RWPE1 (cell line): ENCODE data around the gene RER1.

Experiments
- CTCF ChIA-PET: fragments of 350-600 bp; sonication (Branson Sonifier 250); formaldehyde crosslinking; extraction: SDS; loops from one replicate; lab custom pipeline; 2021; lab: Yijun Ruan, JAX
- POLR2A ChIA-PET: fragments of 400-600 bp; formaldehyde crosslinking; extraction: SDS; loops from one replicate; lab custom pipeline; 2020; ENCODE audit warnings: antibody characterized with exemption; ENCODE audit not compliant: low non-redundant PET; lab: Yijun Ruan, JAX
- DNase-seq: peaks from one replicate; pipeline ENCODE4 v3.0.0; 2012; ENCODE audit warnings: low spot score
- H3K27ac ChIP-seq: fragments of 450-650 bp; 2 replicates; pipeline ENCODE4 v1.5.1; 2017
- CTCF ChIP-seq: fragments of 450-650 bp; conservative IDR thresholded peaks from 2 replicates; pipeline ENCODE4 v1.5.1; 2017; ENCODE audit warnings: low read depth, mild to moderate bottlenecking

RER1 gene

GRCh38 chr1:2388004-2388913 is 3.4 kb upstream of the RER1 start:
- H3K27ac ChIP-seq: peak overlapping the region; percentile 83
- TF ChIP-seq CTCF: no peak
- no peak for DNase-seq
- POLR2A ChIA-PET: interaction anchor here (0.6 kb wide), 1 partner anchor 45 kb away, joined by 4 read pairs; no protein-coding TSS in a partner anchor
- CTCF ChIA-PET: interaction anchor here (0.7 to 1.6 kb wide), 4 partner anchors 173 to 252 kb away, joined by 3 to 7 read pairs (median 3); partner anchors contain the start of gene FAAP20

- H3K27ac ChIP-seq: peak overlapping the region; percentile 83
- CTCF ChIA-PET: interaction anchor here (0.6 to 1.6 kb wide), 5 partner anchors 91 to 802 kb away, joined by 3 to 8 read pairs (median 3); partner anchors contain the start of gene FAAP20
- POLR2A ChIA-PET: no interaction called here
- TF ChIP-seq CTCF: no peak
- no peak for DNase-seq
These were observed 2.0 kb upstream of the RER1 start for GRCh38 chr1:2389644-2390043.

- ChIA-PET CTCF (interaction anchor here (0.6 to 1.5 kb wide), 2 partner anchors 197 to 1499 kb away, joined by 3 to 6 read pairs; partner anchors contain the start of gene FAAP20), POLR2A (interaction anchor here (1.0 kb wide), 1 partner anchor 202 kb away, joined by 3 read pairs; no protein-coding TSS in a partner anchor)
- peak overlapping the region; percentile 83 for H3K27ac ChIP-seq
- no peak for DNase-seq
- no peak for TF ChIP-seq CTCF
These were observed 379 bp downstream of the RER1 start for GRCh38 chr1:2391931-2392509.

GRCh38 chr1:2392686-2393085 is 1.0 kb downstream of the RER1 start:
- CTCF ChIA-PET: interaction anchor here (0.6 to 1.5 kb wide), 2 partner anchors 198 to 1500 kb away, joined by 3 to 6 read pairs; partner anchors contain the start of gene FAAP20
- no peak for TF ChIP-seq CTCF
- H3K27ac ChIP-seq: peak overlapping the region; percentile 83
- DNase-seq: no peak
- POLR2A ChIA-PET: interaction anchor here (0.8 kb wide), 1 partner anchor 69 kb away, joined by 4 read pairs; no protein-coding TSS in a partner anchor

GRCh38 chr1:2393471-2393877 is 1.8 kb downstream of the RER1 start:
- no peak for DNase-seq
- ChIA-PET POLR2A (interaction anchor here (0.8 kb wide), 1 partner anchor 70 kb away, joined by 4 read pairs; no protein-coding TSS in a partner anchor), CTCF (no interaction called here)
- peak overlapping the region; percentile 28; the same call in 1 of the 2 replicates for H3K27ac ChIP-seq
- no peak for TF ChIP-seq CTCF

- DNase-seq: no peak
- ChIA-PET CTCF (no interaction called here), POLR2A (no interaction called here)
- peak overlapping the region; percentile 43 for H3K27ac ChIP-seq
- no peak for TF ChIP-seq CTCF
These were observed 2.6 kb downstream of the RER1 start for GRCh38 chr1:2394220-2394619.
